Measurements from ENCODE around the gene ZNF688.

Gene ZNF688

DNA sequence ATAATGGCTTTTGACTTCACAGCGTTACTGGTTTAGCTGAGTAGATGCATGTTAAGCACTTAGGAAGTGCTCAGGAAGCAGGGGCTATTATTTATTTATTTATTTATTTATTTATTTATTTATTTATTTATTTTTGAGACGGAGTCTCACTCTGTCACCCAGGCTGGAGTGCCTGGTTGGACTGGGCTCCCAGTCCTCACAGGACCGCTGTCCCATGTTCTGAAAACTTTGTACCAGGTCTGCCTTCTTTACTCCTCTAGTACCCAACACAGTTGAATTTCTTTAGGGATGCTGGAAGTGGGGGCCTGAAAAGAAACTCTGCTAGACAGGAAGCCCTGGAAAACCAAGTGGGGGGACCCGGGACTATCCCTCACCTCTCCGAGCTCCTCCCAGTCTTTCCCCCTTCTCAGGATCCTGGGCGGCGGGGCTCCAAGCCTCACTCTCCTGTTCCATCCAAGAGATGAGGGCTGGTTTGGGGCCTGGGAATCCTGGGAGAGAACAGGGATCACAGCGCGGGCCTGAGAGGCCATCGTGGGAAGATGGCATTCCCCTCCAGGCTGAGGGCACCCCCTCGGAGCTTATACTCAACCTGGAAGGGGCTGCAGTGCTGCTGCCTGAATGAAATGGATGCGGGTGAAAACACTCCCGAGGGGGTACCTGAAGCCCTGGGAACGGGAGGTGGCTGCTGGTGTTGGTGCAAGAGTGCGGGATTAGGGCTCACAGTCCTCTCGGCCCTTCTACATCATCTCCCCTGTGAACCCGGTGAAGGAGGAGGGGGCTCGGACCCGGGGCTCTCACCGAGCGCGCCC, 674 bp downstream of the ZNF688 start:
- H3K9me2 ChIP-seq (replicated peaks; ENCODE audit: control insufficient read depth, low read length), result no peaks in the 10 kb centered on the region
- H3K4me1 ChIP-seq (ENCODE audit: control insufficient read depth, low read length), result peaks cover 49% of the 10 kb centered on the region
- H3K4me2 ChIP-seq (ENCODE audit: low read length), result peak overlapping the region; percentile 97
- peaks cover 6% of the 10 kb centered on the region for H3F3A ChIP-seq (ENCODE audit: control insufficient read depth, insufficient read depth)
- no peak for TF ChIP-seq EZH2phosphoT487 (IDR thresholded peaks at IDR 0.05; ENCODE audit: borderline replicate concordance, low read length)
- TF ChIP-seq, protein P1, sequence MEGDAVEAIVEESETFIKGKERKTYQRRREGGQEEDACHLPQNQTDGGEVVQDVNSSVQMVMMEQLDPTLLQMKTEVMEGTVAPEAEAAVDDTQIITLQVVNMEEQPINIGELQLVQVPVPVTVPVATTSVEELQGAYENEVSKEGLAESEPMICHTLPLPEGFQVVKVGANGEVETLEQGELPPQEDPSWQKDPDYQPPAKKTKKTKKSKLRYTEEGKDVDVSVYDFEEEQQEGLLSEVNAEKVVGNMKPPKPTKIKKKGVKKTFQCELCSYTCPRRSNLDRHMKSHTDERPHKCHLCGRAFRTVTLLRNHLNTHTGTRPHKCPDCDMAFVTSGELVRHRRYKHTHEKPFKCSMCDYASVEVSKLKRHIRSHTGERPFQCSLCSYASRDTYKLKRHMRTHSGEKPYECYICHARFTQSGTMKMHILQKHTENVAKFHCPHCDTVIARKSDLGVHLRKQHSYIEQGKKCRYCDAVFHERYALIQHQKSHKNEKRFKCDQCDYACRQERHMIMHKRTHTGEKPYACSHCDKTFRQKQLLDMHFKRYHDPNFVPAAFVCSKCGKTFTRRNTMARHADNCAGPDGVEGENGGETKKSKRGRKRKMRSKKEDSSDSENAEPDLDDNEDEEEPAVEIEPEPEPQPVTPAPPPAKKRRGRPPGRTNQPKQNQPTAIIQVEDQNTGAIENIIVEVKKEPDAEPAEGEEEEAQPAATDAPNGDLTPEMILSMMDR (IDR thresholded peaks at IDR 0.05; ENCODE audit: low read depth, low read length, poor library complexity, severe bottlenecking), result no peak
- H3K4me3 ChIP-seq (ENCODE audit: low read length), result peak overlapping the region; percentile 81
- H3K36me3 ChIP-seq (ENCODE audit: control insufficient read depth, low read length), result peaks cover 5% of the 10 kb centered on the region
- peak overlapping the region; percentile 80 for H3K27ac ChIP-seq (ENCODE audit: low read depth, low read length)
- no peaks in the 10 kb centered on the region for H4K20me1 ChIP-seq (ENCODE audit: control insufficient read depth, insufficient read depth, low read depth, low read length)
- H3K79me2 ChIP-seq (ENCODE audit: control insufficient read depth, low read length), result peaks cover 43% of the 10 kb centered on the region
- no peaks in the 10 kb centered on the region for H3K9me3 ChIP-seq (ENCODE audit: control insufficient read depth, insufficient read depth, low read length)
- H3K27me3 ChIP-seq (ENCODE audit: control insufficient read depth, low read length), result no peaks in the 10 kb centered on the region

- H3F3A ChIP-seq (ENCODE audit: control insufficient read depth, insufficient read depth), result peaks cover 6% of the 10 kb centered on the region
- peaks cover 4% of the 10 kb centered on the region; the same call in 1 of the 2 replicates for H3K36me3 ChIP-seq (ENCODE audit: control insufficient read depth, low read length)
- TF ChIP-seq EZH2phosphoT487 (IDR thresholded peaks at IDR 0.05; ENCODE audit: borderline replicate concordance, low read length), result no peak
- TF ChIP-seq, protein P1 (IDR thresholded peaks at IDR 0.05; ENCODE audit: low read depth, low read length, poor library complexity, severe bottlenecking), result no peak
- H3K4me1 ChIP-seq (ENCODE audit: control insufficient read depth, low read length), result peaks cover 49% of the 10 kb centered on the region
- H3K4me3 ChIP-seq (ENCODE audit: low read length), result no peak overlapping the region
- H3K9me2 ChIP-seq (replicated peaks; ENCODE audit: control insufficient read depth, low read length), result no peaks in the 10 kb centered on the region
- H4K20me1 ChIP-seq (ENCODE audit: control insufficient read depth, insufficient read depth, low read depth, low read length), result no peaks in the 10 kb centered on the region
- H3K9me3 ChIP-seq (ENCODE audit: control insufficient read depth, insufficient read depth, low read length), result no peaks in the 10 kb centered on the region
- H3K27me3 ChIP-seq (ENCODE audit: control insufficient read depth, low read length), result no peaks in the 10 kb centered on the region
- H3K27ac ChIP-seq (ENCODE audit: low read depth, low read length), result no peak overlapping the region
- peaks cover 34% of the 10 kb centered on the region for H3K79me2 ChIP-seq (ENCODE audit: control insufficient read depth, low read length)
- H3K4me2 ChIP-seq (ENCODE audit: low read length), result peak overlapping the region; percentile 97; the same call in 1 of the 2 replicates
Measured at GRCh38 chr16:30569746-30570635, 1.5 kb downstream of the ZNF688 start.

- Histone ChIP-seq H3K4me2 (ENCODE audit: low read length) (peak overlapping the region; percentile 51), H3K27me3 (ENCODE audit: control insufficient read depth, low read length) (no peaks in the 10 kb centered on the region), H4K20me1 (ENCODE audit: control insufficient read depth, insufficient read depth, low read depth, low read length) (no peaks in the 10 kb centered on the region), H3F3A (ENCODE audit: control insufficient read depth, insufficient read depth) (peaks cover 6% of the 10 kb centered on the region), H3K4me1 (ENCODE audit: control insufficient read depth, low read length) (peaks cover 49% of the 10 kb centered on the region), H3K9me2 (replicated peaks; ENCODE audit: control insufficient read depth, low read length) (no peaks in the 10 kb centered on the region), H3K79me2 (ENCODE audit: control insufficient read depth, low read length) (peaks cover 28% of the 10 kb centered on the region), H3K27ac (ENCODE audit: low read depth, low read length) (no peak overlapping the region), H3K9me3 (ENCODE audit: control insufficient read depth, insufficient read depth, low read length) (no peaks in the 10 kb centered on the region), H3K4me3 (ENCODE audit: low read length) (no peak overlapping the region), H3K36me3 (ENCODE audit: control insufficient read depth, low read length) (peaks cover 3% of the 10 kb centered on the region; the same call in 1 of the 2 replicates)
- TF ChIP-seq EZH2phosphoT487 (IDR thresholded peaks at IDR 0.05; ENCODE audit: borderline replicate concordance, low read length), result no peak
- TF ChIP-seq, protein P1 (IDR thresholded peaks at IDR 0.05; ENCODE audit: low read depth, low read length, poor library complexity, severe bottlenecking), result no peak
Measured at GRCh38 chr16:30569281-30569680, 2.2 kb downstream of the ZNF688 start.
